ENCODE results near the gene CCDC146. TPM values are rescaled to one million over a fixed set of nuclear protein-coding genes. Genes with fewer than 3 reads are reported as not detected.

Gene CCDC146
- polyA plus RNA-seq, 1 donor from 2014 or later, result 13.0 TPM

DNA sequence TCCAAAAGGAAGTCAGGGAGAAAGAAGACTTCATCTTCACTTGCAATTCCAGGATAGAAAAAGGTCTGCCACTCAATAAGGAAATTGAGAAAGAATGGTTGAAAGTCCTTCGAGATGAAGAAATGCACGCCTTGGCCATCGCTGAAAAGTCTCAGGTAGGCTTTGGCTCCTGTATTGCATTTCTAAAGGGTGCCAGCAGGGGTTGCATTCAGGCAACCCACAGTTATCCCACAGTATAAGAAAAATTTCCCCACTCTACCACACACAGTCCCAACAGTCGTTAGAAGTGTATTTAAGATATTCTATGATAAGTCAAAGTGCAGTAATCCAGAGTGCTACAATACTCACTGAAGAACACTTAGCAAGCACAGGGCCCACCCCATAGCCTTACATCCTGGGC lies 170.6 kb downstream of the CCDC146 start:
- no peaks in the 10 kb centered on the region for H4K20me1 ChIP-seq (ENCODE audit: insufficient read depth)
- H2AFZ ChIP-seq (ENCODE audit: low read depth, low read length), result no peak overlapping the region
- no peaks in the 10 kb centered on the region for H3K9me2 ChIP-seq (ENCODE audit: insufficient read depth, low read length)
- no peaks in the 10 kb centered on the region for H3K36me3 ChIP-seq (ENCODE audit: insufficient read depth, low read length)
- no peaks in the 10 kb centered on the region for H3F3A ChIP-seq (ENCODE audit: insufficient read depth, low read length, poor library complexity, severe bottlenecking)
- no peak overlapping the region for H3K4me3 ChIP-seq (ENCODE audit: low read length)
- H3K27ac ChIP-seq (ENCODE audit: low read length), result no peak overlapping the region
- H3K79me2 ChIP-seq (replicated peaks; ENCODE audit: insufficient read depth, low read length), result no peaks in the 10 kb centered on the region
- H3K9me3 ChIP-seq (ENCODE audit: low read length), result no peaks in the 10 kb centered on the region
- no peak overlapping the region for H3K4me2 ChIP-seq (ENCODE audit: low read length)
- no peak overlapping the region for H3K9ac ChIP-seq (ENCODE audit: low read length)
- TF ChIP-seq CTCF (IDR thresholded peaks at IDR 0.05; ENCODE audit: poor library complexity, severe bottlenecking) (no peak), EP300 (conservative IDR thresholded peaks at IDR 0.05; ENCODE audit: poor library complexity, severe bottlenecking) (no peak), RAD21 (conservative IDR thresholded peaks at IDR 0.05) (no peak)
- TF ChIP-seq, protein P1, sequence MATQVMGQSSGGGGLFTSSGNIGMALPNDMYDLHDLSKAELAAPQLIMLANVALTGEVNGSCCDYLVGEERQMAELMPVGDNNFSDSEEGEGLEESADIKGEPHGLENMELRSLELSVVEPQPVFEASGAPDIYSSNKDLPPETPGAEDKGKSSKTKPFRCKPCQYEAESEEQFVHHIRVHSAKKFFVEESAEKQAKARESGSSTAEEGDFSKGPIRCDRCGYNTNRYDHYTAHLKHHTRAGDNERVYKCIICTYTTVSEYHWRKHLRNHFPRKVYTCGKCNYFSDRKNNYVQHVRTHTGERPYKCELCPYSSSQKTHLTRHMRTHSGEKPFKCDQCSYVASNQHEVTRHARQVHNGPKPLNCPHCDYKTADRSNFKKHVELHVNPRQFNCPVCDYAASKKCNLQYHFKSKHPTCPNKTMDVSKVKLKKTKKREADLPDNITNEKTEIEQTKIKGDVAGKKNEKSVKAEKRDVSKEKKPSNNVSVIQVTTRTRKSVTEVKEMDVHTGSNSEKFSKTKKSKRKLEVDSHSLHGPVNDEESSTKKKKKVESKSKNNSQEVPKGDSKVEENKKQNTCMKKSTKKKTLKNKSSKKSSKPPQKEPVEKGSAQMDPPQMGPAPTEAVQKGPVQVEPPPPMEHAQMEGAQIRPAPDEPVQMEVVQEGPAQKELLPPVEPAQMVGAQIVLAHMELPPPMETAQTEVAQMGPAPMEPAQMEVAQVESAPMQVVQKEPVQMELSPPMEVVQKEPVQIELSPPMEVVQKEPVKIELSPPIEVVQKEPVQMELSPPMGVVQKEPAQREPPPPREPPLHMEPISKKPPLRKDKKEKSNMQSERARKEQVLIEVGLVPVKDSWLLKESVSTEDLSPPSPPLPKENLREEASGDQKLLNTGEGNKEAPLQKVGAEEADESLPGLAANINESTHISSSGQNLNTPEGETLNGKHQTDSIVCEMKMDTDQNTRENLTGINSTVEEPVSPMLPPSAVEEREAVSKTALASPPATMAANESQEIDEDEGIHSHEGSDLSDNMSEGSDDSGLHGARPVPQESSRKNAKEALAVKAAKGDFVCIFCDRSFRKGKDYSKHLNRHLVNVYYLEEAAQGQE (IDR thresholded peaks at IDR 0.05; ENCODE audit: borderline replicate concordance), result no peak
- H3K27me3 ChIP-seq (ENCODE audit: insufficient read depth, low read depth, low read length), result no peaks in the 10 kb centered on the region

DNA sequence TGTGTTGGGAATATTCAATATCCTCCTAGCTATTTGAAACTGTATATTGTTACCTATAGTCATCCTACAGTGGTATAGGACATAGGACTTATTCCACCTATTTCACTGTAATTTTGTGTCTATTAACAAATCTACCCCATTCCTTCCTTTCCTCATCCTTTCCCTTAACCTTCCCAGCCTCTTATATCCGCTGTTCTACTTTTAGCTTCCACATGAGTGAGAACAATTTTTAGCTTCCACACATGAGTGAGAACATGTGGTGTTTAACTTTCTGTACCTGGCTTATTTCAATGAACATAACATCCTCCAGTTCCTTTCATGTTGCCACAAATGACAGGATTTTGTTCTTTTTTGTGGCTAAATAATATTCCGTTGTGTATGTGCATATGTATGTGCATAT lies 173.1 kb downstream of the CCDC146 start:
- Histone ChIP-seq H3K4me3 (ENCODE audit: low read length) (no peak overlapping the region), H2AFZ (ENCODE audit: low read depth, low read length) (no peak overlapping the region), H3K27me3 (ENCODE audit: insufficient read depth, low read depth, low read length) (no peaks in the 10 kb centered on the region), H3K27ac (ENCODE audit: low read length) (no peak overlapping the region), H3K9me2 (ENCODE audit: insufficient read depth, low read length) (no peaks in the 10 kb centered on the region), H3K9ac (ENCODE audit: low read length) (no peak overlapping the region), H3F3A (ENCODE audit: insufficient read depth, low read length, poor library complexity, severe bottlenecking) (no peaks in the 10 kb centered on the region), H4K20me1 (ENCODE audit: insufficient read depth) (no peaks in the 10 kb centered on the region), H3K79me2 (replicated peaks; ENCODE audit: insufficient read depth, low read length) (no peaks in the 10 kb centered on the region), H3K4me2 (ENCODE audit: low read length) (no peak overlapping the region), H3K9me3 (ENCODE audit: low read length) (no peaks in the 10 kb centered on the region), H3K36me3 (ENCODE audit: insufficient read depth, low read length) (no peaks in the 10 kb centered on the region)
- no peak for TF ChIP-seq CTCF (IDR thresholded peaks at IDR 0.05; ENCODE audit: poor library complexity, severe bottlenecking)
- TF ChIP-seq, protein P1 (IDR thresholded peaks at IDR 0.05; ENCODE audit: borderline replicate concordance), result no peak
- TF ChIP-seq EZH2 (IDR thresholded peaks at IDR 0.05; ENCODE audit: borderline replicate concordance, insufficient read depth, low read length, poor library complexity, severe bottlenecking), result no peak
- TF ChIP-seq SMC3 (conservative IDR thresholded peaks at IDR 0.05; ENCODE audit: poor library complexity), result no peak
- TF ChIP-seq MXI1 (conservative IDR thresholded peaks at IDR 0.05; ENCODE audit: poor library complexity, severe bottlenecking), result no peak
- no peak for TF ChIP-seq TAF1 (IDR thresholded peaks at IDR 0.05; ENCODE audit: low read depth)
- TF ChIP-seq POLR2AphosphoS5 (IDR thresholded peaks at IDR 0.05), result no peak
- no peak for TF ChIP-seq RAD21 (conservative IDR thresholded peaks at IDR 0.05)
- TF ChIP-seq EP300 (conservative IDR thresholded peaks at IDR 0.05; ENCODE audit: poor library complexity, severe bottlenecking), result no peak

All from neural cell (in vitro differentiated cells).